HTERT RPE-1 (cell line): ENCODE results near the gene ARHGAP24.
"Not testable (repeated sequence)": the region's sequence is repeated elsewhere in the genome, so short reads cannot be mapped to it uniquely, and the experiment has no call there.

Experiments used
- in situ Hi-C: fragments of 300-500 bp; cut with MboI; formaldehyde crosslinking; loops from 4 replicates; pipeline ENCODE4 v1.14.3; 2020; ENCODE audit warnings: low sequenced_read_pairs

ARHGAP24 gene

DNA sequence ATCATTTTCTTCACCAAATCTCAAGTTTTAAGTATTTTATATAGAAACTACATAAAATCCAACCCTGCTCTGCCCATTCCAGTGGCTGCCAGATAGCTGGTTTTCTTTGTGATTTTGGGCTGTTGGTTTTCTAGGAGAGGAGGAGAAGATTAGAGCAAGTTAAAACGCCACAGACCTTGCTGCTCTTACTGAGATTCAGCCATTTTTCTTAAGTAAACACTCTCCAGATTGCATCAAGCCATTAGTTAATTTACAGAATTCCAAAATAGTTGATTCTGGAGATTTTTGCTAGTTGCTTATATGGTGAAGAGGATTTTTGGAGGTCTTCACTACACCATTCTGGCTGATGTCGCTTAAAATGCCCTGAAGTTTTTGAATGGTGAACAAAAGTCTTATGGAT is 518.7 kb downstream of the ARHGAP24 start:
- in situ Hi-C loops: no loop called here

DNA sequence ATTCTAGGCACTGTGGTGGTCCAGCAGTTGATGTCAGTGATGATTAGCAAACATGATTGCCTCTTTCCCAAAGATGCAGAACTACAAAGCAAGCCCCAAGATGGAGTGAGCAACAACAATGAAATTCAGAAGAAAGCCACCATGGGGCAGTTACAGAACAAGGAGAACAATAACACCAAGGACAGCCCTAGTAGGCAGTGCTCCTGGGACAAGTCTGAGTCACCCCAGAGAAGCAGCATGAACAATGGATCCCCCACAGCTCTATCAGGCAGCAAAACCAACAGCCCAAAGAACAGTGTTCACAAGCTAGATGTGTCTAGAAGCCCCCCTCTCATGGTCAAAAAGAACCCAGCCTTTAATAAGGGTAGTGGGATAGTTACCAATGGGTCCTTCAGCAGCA is 519.6 kb downstream of the ARHGAP24 start:
- in situ Hi-C loops: no loop called here

- in situ Hi-C loops: no loop called here
Observed at GRCh38 chr4:85995361-85995760, 520.4 kb downstream of the ARHGAP24 start.

- in situ Hi-C loops: no loop called here
Observed at GRCh38 chr4:86001591-86001990, 526.6 kb downstream of the ARHGAP24 start.

GRCh38 chr4:86004030-86004429 is 529.1 kb downstream of the ARHGAP24 start:
- in situ Hi-C loops: no loop called here

GRCh38 chr4:86006057-86006456 is 531.1 kb downstream of the ARHGAP24 start:
- in situ Hi-C loops: no loop called here

DNA sequence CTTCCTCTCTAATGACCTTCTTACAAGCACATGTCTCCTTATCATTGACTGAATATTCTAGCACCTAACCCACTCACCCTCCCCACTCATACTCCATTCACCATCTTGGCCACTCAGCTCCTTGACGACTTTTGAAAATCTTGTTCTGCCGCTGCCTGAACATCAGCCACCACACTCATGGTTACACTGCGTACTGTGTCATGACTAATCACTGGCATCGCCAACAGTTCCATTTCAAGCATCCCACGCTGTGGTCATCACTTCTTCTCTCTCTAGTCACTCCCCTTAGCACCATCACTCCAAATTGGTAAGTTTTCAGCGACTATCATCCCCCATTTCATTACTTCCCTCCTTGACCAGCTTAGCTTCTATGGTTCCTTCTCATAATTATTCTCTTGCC is 532.1 kb downstream of the ARHGAP24 start:
- in situ Hi-C loops: no loop called here

- in situ Hi-C loops: no loop called here
Observed at GRCh38 chr4:86011117-86011516, 536.2 kb downstream of the ARHGAP24 start.

- in situ Hi-C loops: no loop called here
Observed at GRCh38 chr4:86013621-86014020, 538.7 kb downstream of the ARHGAP24 start.

DNA sequence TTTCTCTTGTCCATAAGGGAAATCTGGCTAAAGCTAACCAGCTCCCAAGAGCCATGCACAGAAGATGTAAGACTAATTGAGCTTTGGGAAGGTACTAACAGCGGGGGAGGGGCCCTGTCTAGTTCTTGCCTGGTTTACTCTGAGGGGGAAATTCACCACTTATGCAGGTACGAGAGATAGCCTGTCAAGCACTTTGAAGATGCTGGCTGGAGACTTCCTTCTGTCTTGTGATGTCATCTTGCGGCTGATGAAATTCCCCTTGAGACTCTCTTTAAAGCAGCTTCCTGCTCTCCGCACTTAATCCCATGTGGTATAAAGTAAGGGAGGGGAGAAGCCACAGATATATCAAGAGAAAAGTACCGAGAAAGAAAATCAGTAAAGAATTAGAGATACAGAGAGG is 539.6 kb downstream of the ARHGAP24 start:
- in situ Hi-C loops: no loop called here

DNA sequence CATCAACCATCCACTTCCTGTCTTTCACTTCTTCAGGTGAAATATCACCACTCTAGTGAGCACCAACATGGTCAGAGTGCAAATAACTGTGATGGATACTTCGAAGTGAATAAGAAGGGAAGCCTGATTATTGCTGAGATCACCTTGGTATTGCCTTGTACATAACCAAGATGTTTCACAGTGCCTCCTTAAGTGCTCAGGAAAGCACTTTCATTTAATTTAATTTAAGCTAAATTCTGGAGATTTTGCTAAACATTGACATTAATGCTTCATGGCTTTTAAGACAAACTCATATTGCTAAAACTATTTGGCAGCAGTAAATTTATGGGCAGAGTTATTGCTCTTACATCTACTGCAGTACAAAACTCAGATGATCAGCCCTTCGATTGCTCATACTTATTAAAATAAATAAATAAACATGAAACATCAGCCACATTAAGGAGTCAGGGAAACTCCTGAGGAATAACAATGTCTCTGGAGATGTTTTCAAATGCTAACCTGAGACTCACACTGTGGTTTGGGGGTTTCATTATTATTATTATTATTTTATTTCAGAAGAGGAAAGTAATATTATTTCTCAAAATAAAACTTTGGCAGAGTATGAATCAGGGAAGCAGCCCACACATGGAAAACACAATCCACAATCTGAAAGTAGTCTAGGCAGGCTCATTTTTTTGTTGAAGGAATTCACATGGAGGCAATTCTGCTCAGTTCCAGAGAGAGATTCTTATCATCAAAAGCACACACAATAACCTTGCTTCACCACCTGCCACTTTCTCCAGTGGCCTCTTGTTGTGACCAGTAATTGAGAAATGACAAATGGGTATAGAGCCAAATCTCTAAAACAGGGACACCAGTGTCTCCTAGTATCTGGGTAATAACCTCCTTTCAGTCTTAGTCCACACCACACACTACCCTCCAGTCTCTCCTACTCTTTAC is 540.7 kb downstream of the ARHGAP24 start:
- in situ Hi-C loops: no loop called here

- in situ Hi-C loops: no loop called here
Observed at GRCh38 chr4:86019362-86019761, 544.4 kb downstream of the ARHGAP24 start.

DNA sequence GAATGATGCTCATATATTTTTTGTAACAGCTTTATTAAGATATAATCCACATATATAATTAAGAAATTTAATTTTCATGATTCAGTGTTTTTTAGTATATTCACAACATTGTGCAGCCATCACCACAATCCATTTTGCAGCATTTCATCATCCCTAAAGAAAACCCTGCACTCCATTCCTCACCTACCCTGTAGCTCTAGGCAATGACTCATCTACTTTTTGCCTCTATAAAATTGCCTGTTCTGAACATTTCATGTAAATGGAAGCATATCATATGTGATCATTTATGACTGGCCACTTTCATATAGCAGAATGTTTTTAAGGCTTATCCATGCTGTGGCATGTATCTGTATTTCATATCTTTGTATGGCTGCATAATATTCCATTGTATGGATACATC is 545.0 kb downstream of the ARHGAP24 start:
- in situ Hi-C loops: no loop called here

- in situ Hi-C loops: not testable (repeated sequence)
Observed at GRCh38 chr4:86021671-86022070, 546.7 kb downstream of the ARHGAP24 start.

DNA sequence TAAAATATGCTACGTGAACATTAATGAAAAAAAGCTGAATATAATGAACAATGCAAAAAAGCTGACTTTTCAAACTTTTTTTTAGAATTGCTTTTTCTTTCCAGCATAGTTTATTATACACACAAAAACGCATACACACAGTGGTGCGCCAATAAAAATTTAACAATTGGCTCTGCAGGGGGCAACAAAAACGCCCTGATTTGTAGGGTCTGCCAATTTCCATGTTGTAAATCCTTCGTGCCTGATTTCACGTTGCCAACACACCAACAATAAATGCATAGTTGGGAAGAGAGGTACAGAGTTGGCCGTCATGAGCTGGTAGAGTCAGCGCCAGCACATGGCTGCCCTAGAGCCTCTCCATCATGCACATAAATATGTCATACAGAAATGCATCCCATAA is 551.8 kb downstream of the ARHGAP24 start:
- in situ Hi-C loops: no loop called here

DNA sequence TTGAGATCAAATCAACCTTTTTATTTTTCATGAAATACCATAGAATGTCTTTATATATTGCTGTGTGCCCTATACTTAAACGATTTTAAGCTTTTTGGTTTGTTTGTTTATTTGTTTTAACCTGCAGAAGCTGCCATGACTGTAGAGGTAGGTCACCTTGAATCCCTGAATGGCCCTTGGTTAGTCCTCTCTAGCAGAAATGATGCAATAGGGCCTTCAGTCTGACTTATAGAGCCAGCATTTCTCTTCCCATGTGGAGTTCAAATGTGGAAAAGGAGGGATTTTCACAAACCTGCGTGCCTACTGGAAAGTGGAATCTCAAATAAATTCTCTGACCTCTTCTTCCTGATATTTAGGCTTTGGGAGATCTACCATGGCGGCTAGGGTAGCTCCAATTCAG is 557.0 kb downstream of the ARHGAP24 start:
- in situ Hi-C loops: no loop called here

DNA sequence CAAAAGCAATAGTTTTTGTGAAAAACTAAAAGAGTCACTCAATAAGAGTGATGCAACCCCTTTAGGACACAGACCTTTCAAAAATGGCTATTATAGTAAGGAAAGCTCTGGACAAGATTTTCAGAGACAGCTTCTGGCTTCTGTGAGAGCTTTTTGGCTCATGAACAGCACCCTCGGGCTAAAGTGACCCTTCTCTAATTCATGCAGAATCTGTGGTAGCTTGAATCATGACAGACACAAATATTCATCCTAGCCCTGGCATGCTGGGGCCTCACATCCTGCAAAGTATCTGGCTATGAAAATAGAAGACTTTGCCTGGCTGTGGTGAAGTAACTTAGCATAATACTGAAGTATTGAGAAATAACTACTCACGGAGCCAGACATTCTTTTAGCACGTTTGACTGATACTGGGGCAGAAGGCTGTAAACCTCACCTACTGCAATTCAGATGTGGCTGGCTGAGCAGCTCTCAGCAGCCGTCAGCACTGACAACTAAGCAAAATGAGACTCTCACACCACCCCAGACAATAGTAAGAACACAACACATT is 557.6 kb downstream of the ARHGAP24 start:
- in situ Hi-C loops: no loop called here

DNA sequence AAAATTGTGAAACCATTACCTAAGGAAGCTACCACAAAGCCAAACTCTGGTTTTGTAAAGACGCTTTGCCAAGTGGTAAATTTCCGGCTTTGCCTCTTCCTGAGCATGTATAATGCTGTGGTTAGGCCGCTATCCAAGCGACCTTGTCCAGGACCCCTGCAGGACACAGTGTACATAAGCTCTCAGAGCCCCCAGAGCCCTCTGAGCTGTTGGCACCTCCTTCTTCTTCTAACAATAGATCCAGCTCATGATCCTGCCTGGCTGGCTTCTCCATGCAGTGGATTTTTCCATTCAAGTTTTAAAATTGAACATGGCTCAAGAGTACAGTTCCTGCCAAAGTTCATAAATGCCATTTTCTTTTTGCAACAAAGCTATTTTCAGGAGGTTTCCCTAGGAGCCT is 558.2 kb downstream of the ARHGAP24 start:
- in situ Hi-C loops: no loop called here

- in situ Hi-C loops: no loop called here
Observed at GRCh38 chr4:86034616-86035015, 559.7 kb downstream of the ARHGAP24 start.

- in situ Hi-C loops: no loop called here
Observed at GRCh38 chr4:86035688-86036087, 560.7 kb downstream of the ARHGAP24 start.

- in situ Hi-C loops: no loop called here
Observed at GRCh38 chr4:86036736-86037135, 561.8 kb downstream of the ARHGAP24 start.

GRCh38 chr4:86038037-86038436 is 563.1 kb downstream of the ARHGAP24 start:
- in situ Hi-C loops: no loop called here
